HG02610 (cell line): ENCODE data around the gene PROS1.

Experiments used
- ATAC-seq: cut with Tn5 transposase; IDR thresholded peaks from one replicate; pipeline ENCODE4 v1.9.1; 2021; ENCODE audit warnings: mild to moderate bottlenecking, moderate library complexity; ENCODE audit not compliant: unreplicated experiment

Gene PROS1

GRCh38 chr3:93973131-93974126 is at the start of gene PROS1:
PROS1 (minus strand) TSS chr3:93973896; CDS start chr3:93973749, 147 bp downstream.
- ATAC-seq: peak; percentile 79

DNA sequence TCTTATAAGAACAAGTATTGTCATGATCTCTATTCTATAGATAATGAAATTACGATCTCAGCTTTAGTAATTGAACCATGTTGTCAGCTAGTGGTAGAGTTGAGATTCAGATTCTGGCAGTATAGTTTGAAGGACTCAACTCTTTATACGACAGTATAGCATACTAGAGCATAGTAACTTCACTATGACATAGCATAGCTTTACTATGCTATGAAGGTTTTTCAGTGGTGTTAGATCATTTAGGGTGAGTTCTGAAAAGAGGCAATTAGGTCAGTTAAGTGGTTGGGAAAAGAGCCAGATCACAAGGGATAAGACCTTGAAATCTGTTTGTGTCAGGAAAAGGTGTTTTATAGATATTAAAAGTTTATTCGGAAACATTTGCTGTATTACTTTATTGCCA is 46.6 kb upstream of the PROS1 start:
- ATAC-seq: no peak

DNA sequence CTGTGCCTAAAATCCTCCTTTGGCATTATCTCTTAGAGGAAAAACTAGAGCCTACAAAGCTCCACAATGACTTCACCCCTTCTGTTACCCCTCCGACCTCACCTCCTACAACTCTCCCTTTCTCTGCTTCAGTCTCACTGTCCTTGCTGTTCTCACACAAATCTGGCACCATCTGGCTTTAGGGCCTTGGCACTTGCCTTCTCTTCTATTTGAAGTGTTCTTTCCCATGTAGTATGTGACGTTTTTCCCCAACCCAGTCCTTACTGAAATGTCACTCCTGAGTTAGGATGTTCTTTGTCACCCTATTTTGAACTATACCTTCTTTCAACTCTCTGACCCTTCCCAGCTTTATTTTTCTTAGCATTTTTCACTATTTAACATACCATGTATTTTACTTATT is 46.0 kb upstream of the PROS1 start:
- ATAC-seq: no peak

- no peak for ATAC-seq
Measured at GRCh38 chr3:94015025-94015424, 41.3 kb upstream of the PROS1 start.

- ATAC-seq: no peak
Measured at GRCh38 chr3:94012185-94012584, 38.5 kb upstream of the PROS1 start.

GRCh38 chr3:94011233-94011711 is 37.6 kb upstream of the PROS1 start:
- no peak for ATAC-seq

GRCh38 chr3:94009608-94010007 is 35.9 kb upstream of the PROS1 start:
- no peak for ATAC-seq

DNA sequence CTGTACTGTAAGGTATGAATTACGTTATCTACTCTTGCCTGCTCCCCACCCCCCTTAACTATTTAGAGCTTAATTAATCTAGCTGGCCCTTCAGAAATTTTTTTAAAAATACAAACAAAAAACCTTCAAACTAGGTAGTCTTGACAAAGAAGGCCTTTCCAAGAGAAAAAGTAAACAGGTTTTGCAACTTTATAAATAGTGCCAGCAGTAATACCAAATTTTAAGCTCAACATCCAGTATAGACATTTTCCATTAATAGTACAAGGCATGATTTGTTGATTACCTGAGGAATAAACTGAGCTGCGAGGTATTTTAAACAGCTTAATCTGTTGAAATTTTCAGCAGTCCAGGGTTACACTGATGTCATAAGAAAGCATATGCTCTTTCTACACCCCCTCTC is 34.6 kb upstream of the PROS1 start:
- ATAC-seq: no peak

DNA sequence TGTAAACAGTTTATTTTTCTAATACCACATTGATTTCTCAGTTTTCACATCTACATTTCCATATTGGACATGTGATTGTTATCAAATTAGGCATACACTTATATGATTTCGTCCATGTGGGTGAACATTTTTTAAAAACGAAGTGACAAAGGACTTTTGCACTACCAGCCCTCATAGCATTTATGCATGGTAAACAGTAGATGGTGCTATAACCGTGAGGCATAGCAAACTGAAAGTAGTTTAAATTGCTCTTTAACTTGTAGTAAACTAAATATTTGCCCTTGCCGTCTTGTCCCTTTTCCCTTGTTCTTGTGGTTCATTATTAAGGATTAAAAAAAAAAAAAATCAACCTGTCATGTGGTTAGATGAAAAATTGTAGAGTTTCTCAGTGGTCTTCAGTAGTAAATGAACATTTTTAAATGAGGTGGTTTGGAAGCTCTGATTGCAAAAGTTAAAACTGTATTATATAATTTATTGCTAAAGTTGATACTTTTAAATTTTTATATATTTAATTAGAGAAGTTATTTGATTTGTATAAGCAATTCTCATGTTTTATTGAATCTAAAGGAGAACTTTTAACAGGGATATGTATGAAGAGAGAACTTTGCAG is 30.7 kb upstream of the PROS1 start:
- ATAC-seq: peak; percentile 93

- ATAC-seq: no peak
Measured at GRCh38 chr3:94001827-94002495, 28.3 kb upstream of the PROS1 start.

- ATAC-seq: no peak
Measured at GRCh38 chr3:94001191-94001590, 27.5 kb upstream of the PROS1 start.

GRCh38 chr3:93994056-93994455 is 20.4 kb upstream of the PROS1 start:
- no peak for ATAC-seq

- no peak for ATAC-seq
Measured at GRCh38 chr3:93992207-93992606, 18.5 kb upstream of the PROS1 start.

DNA sequence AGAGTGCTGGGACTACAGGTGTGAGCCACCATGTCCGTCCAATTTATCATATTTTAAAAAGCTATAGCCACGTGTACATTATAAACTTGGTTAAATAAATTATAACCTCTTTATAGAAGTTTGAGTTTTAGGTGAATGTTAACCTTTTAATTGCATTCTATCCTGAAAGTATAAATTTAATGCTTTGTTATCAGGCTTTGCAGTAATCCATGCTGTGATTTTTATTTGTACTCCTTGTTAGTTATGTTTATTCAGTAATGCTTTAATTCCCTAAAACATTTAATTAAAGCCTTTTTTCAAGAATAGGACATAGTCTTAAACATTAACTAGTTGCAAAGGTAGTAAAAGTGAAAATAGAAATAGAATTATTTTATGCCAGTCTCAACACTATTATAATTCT is 17.9 kb upstream of the PROS1 start:
- no peak for ATAC-seq

DNA sequence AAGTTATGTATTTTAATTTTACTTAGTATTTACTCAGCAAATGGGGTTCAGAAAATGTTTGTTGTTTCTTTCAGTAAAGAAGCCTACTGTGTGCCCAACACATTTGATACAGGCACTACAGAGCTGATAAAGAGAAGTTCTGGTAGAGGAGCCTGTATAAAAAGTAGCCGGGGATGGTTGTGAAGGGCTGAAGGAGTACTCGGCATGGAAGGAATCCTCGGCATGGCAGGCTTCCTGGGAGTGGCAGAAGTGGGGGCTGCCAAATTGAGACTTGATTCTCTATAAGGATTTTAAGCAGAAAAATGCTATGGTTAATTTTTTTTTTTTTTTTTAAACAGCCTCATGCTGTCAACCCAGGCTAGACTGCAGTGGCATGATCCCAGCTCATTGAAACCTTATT is 15.5 kb upstream of the PROS1 start:
- no peak for ATAC-seq

DNA sequence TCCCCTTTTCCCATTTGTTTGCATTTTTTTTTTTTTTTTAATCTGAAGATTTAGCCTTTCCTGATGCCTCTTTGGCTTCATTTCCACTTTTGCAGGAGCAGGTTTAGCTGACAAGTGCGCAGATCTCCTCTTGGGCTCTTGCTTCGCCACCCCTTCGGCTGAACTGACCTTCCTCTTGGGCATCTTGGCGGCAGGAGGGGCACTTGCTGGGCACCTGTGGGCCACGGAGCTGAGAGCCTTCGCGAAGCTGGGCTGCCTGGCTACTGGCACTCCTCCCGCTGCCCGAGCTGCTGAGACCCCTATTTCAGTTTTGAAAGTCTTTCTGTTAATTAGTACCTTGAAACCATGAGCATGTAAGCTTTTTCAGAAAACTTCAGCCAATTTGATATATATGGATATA is 15.1 kb upstream of the PROS1 start:
- ATAC-seq: no peak

DNA sequence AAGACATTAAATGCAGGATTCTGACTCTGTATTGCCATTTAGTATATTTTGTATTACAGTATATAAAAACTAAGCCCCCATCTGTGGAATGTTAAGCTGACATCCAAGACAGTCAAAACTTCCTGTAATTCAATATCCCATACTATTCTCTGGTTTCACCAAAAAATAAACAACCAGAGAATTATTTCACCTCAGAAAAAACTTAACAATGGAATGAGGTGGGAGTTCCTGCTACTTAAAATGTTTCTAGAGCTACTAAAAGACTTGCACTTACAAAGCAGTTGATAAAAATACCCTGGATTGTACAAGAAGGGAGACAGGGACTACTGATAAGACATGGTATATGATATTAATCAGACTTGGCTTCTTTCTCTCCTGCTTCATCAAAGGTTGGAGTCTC is 14.6 kb upstream of the PROS1 start:
- ATAC-seq: no peak

GRCh38 chr3:93984618-93985017 is 10.9 kb upstream of the PROS1 start:
- ATAC-seq: no peak

DNA sequence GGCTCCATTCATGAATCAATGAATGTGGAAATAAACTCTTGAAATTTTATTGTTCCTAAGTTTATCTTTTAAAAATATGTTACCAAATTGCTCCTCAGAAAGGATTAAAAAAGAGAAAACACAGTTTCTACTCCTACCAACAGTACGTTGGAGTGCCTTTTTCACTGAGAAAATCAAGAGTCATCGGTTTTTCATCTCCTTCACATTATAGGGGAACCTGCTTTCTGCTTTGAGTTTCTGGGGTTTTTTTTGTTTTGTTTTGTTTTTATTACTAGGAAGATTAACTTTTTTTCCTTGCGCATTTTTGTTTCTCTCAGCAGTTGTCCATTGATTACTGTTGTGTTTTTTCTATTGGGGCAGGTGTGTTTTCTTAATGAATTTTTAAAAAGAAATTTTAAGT is 9.7 kb upstream of the PROS1 start:
- no peak for ATAC-seq

DNA sequence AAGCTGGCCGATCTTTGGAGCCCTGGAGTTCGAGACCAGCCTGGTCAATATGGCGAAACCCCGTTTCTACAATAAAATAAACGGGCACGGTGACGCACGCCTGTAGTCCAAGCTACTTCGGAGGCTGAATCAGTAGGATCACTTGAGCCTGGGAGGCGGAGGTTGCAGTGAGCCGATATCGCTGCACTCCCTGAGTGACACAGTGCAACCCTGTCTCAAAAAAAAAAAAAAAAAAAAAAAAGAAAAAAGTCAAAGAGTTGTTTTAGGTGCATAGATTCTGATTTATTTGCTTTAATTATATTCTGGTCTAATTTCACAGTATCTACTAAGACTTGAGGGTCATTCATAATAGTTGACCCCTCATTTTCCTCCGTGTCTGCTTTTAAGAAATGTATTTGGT is 8.0 kb upstream of the PROS1 start:
- no peak for ATAC-seq

DNA sequence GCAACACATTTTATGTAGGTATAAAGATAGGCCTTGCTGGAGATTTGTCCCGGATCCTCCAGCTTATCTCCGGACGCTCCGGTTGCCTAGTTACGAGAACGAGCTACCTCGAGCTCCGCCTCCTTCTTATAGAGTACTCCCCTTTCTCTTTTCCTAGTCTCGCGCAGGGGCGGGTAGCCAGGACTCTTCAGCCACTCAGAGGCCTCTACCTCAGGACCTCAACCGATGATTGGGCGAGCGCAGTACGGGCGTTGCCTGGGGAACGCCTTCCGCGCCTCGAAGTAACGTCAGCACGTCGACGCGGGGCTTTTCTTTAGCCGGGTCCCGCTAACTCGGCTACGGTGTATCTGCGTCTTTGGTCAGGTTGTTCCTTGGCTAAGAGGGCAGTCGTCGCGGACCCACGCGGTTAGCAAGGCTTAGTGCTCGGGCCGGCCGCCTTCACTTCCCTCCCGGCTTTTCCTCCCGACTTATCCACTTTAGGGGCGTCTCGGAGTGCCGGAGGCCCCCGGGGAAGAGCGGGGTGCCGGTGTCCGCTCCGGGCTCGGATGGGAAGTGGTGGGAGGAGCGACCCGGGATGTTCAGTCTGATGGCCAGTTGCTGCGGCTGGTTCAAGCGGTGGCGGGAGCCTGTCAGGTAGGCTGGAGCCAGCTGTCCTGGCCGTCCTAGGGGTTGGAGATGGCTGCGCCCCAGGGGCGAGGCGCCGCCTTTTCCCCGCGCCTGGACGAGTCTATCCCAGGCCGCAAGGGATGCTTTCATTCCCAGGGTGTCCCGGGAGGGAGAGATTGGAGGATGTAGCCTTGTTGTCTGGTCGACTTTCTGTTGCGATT is 6.4 kb upstream of the PROS1 start, which contains the start of gene ARL13B:
Gene ARL13B, plus strand, starts transcription at position 306 of the 827 bp plus-strand sequence. Its CDS starts 269 bp downstream, at position 575.
- ATAC-seq: peak; percentile 100
